K562 (cell line): Measurements from ENCODE around the gene SHISA7. TPM values are rescaled to one million over a fixed set of nuclear protein-coding genes. Genes with fewer than 3 reads are reported as not detected.

Experiments used
- ATAC-seq: fragments of 200-7000 bp; cut with Tn5 transposase; 3 replicates; pipeline ENCODE4 v1.9.1; 2020; ENCODE audit warnings: moderate library complexity
- BruUV-seq: library from RNA; stranded (reverse); fragments of 400-500 nt; replicated peaks from 2 replicates; lab custom pipeline; 2021; lab: Mats Ljungman, UMichigan
- CTCF ChIA-PET: fragments of 300-600 bp; formaldehyde crosslinking; extraction: SDS; loops from one replicate; lab custom pipeline; 2021; ENCODE audit warnings: low intra/inter-chr PET ratio; lab: Yijun Ruan, JAX
- POLR2A ChIA-PET: fragments of 300-600, 350-650 bp; sonication (Branson Sonifier 250); formaldehyde crosslinking; extraction: SDS; loops from one replicate; lab custom pipeline; 2021; ENCODE audit warnings: antibody characterized with exemption, inconsistent platforms; lab: Yijun Ruan, JAX
- DNase-seq, 4 experiments: peaks; one replicate each; pipeline versions ENCODE4 v3.0.0 to v3.0.0-alpha.2; 2011 to 2018; ENCODE audit warnings: low spot score in 3 of 4, mixed read lengths in 3 of 4; ENCODE audit errors: extremely low read depth in 1 of 4
- FAIRE-seq: peaks from 2 replicates; lab custom pipeline; 2011; peaks lifted over from hg19 to GRCh38; lab: Jason Lieb, UNC
- H2AFZ ChIP-seq: 2 replicates; pipeline ENCODE4 v1.6.0; 2011; ENCODE audit warnings: low read depth, low read length, control low read depth, inconsistent platforms
- H3K27ac ChIP-seq: fragments of 200-600 bp; 3 replicates; pipeline ENCODE4 v1.8.0; 2011; ENCODE audit warnings: low read depth, mild to moderate bottlenecking, control low read depth, inconsistent platforms, low read length, moderate library complexity, mixed read lengths; ENCODE audit errors: extremely low read depth
- H3K27me3 ChIP-seq, 2 experiments: fragments of 300-600 bp in 1 of 2; 2 replicates in 1 of 2; 3 replicates in 1 of 2; pipeline versions ENCODE4 v1.6.0 to v1.8.0; 2011; ENCODE audit warnings: inconsistent platforms in 2 of 2, low read length in 2 of 2, mild to moderate bottlenecking in 1 of 2, mixed read lengths in 1 of 2, moderate library complexity in 1 of 2; ENCODE audit not compliant: control insufficient read depth in 2 of 2, insufficient read depth in 2 of 2
- H3K36me3 ChIP-seq: fragments of 300-600 bp; 3 replicates; pipeline ENCODE4 v1.8.0; 2011; ENCODE audit warnings: mild to moderate bottlenecking, low read length, inconsistent platforms; ENCODE audit not compliant: control insufficient read depth, insufficient read depth
- H3K4me1 ChIP-seq, 2 experiments: fragments of 200-600 bp in 1 of 2; replicated peaks in 1 of 2; 2 replicates in 1 of 2; 3 replicates in 1 of 2; pipeline versions ENCODE4 v1.5.1 to v1.8.0; 2011; ENCODE audit warnings: inconsistent platforms in 2 of 2, low read length in 2 of 2, mild to moderate bottlenecking in 1 of 2, mixed read lengths in 1 of 2, moderate library complexity in 1 of 2; ENCODE audit not compliant: control insufficient read depth in 2 of 2, insufficient read depth in 2 of 2
- H3K4me2 ChIP-seq: 2 replicates; pipeline ENCODE4 v1.6.1; 2011; ENCODE audit warnings: low read length, control low read depth, inconsistent platforms, mixed read lengths; ENCODE audit not compliant: insufficient read depth
- H3K4me3 ChIP-seq: fragments of 200-600 bp; sonication (generic), shearing (Covaris generic); 2 replicates; pipeline ENCODE4 v1.5.1; 2016; ENCODE audit warnings: control low read depth, inconsistent platforms
- H3K79me2 ChIP-seq: fragments of 200-600 bp; 3 replicates; pipeline ENCODE4 v1.8.0; 2011; ENCODE audit warnings: low read length, inconsistent platforms; ENCODE audit not compliant: control insufficient read depth, insufficient read depth
- H3K9ac ChIP-seq, 2 experiments: 2 replicates each; pipeline versions ENCODE4 v1.6.0 to v1.6.1; 2011; ENCODE audit warnings: low read depth in 2 of 2, low read length in 2 of 2, control low read depth in 1 of 2, inconsistent platforms in 1 of 2, mild to moderate bottlenecking in 1 of 2, mixed read lengths in 1 of 2; ENCODE audit not compliant: insufficient read depth in 1 of 2
- H3K9me1 ChIP-seq: one replicate; pipeline ENCODE4 v1.6.0; 2011; ENCODE audit warnings: inconsistent platforms, mild to moderate bottlenecking, low read length, moderate library complexity; ENCODE audit not compliant: control insufficient read depth, insufficient read depth
- H3K9me3 ChIP-seq: replicated peaks from 2 replicates; pipeline ENCODE4 v1.5.1; 2011; ENCODE audit warnings: low read depth, low read length, inconsistent platforms; ENCODE audit not compliant: control insufficient read depth, insufficient read depth
- H4K20me1 ChIP-seq: replicated peaks from 2 replicates; pipeline ENCODE4 v1.6.1; 2011; ENCODE audit warnings: low read length, inconsistent platforms, mixed read lengths; ENCODE audit not compliant: control insufficient read depth, insufficient read depth
- GTF2B ChIP-seq: IDR thresholded peaks from 2 replicates; pipeline ENCODE4 v1.6.1; 2011; ENCODE audit not compliant: insufficient read length; ENCODE audit errors: extremely low read depth
- HNRNPH1 ChIP-seq: fragments of 200-400 bp; formaldehyde crosslinking; optimal IDR thresholded peaks from 2 replicates; pipeline ENCODE3; 2017; ENCODE audit warnings: low read depth, mild to moderate bottlenecking, low read length, moderate library complexity
- MEIS2 ChIP-seq: fragments of 450-650 bp; IDR thresholded peaks from 2 replicates; pipeline ENCODE4 v1.6.1; 2014; ENCODE audit warnings: mild to moderate bottlenecking; ENCODE audit not compliant: partially characterized antibody
- NR4A1 ChIP-seq, 2 experiments: fragments of 250-450 bp in 1 of 2; fragments of 450-650 bp in 1 of 2; sonication (Bioruptor Pico) in 1 of 2; IDR thresholded peaks; 2 replicates each; pipeline versions ENCODE4 v1.4.0 to v1.6.1; 2016 to 2020; ENCODE audit warnings: mild to moderate bottlenecking in 2 of 2, missing compliant biosample characterization in 1 of 2, missing genetic modification characterization in 1 of 2, moderate library complexity in 1 of 2
- PHB2 ChIP-seq: fragments of 450-650 bp; IDR thresholded peaks from 2 replicates; pipeline ENCODE4 v1.6.1; 2017; ENCODE audit warnings: low read depth
- ZC3H4 ChIP-seq: sonication (generic); formaldehyde crosslinking; IDR thresholded peaks from 2 replicates; pipeline ENCODE4 v1.9.0; 2021; ENCODE audit warnings: missing genetic modification reagents, borderline replicate concordance
- WGBS: fragments of 100-300 bp; shearing (Covaris generic); methylation state at CpG from one replicate; pipeline ENCODE4 v1.1.6; 2016; ENCODE audit warnings: low coverage, mixed read lengths; ENCODE audit not compliant: insufficient coverage; ENCODE audit errors: missing lambda C conversion rate; 5-methylcytosine and 5-hydroxymethylcytosine counted together
- in situ Hi-C: fragments of 300-500 bp; cut with MboI; formaldehyde crosslinking; loops from 4 replicates; pipeline ENCODE4 v1.15.0; 2018; ENCODE audit warnings: inconsistent platforms, mixed read lengths
- intact Hi-C: fragments of 100-400 bp; cut with micrococcal nuclease; formaldehyde crosslinking; loops from 2 replicates; pipeline ENCODE4 v1.14.2; 2022
- polyA plus RNA-seq, 8 experiments: library from polyadenylated mRNA; depleted of rRNA in 4 of 8; stranded (reverse) in 5 of 8; unstranded in 3 of 8; fragments of >200 nt; fragmentation: Nextera tagmentation in 2 of 8; fragmentation: Illumina TruSeq in 1 of 8; extraction: Ambion mirVana in 2 of 8; extraction: Trizol in 1 of 8; gene quantifications; 2 replicates each; pipeline versions ENCODE4 v1.2.1 to v1.2.3, GENCODE V29; 2011 to 2014; ENCODE audit warnings: inconsistent platforms in 1 of 8, missing spikeins in 1 of 8
- total RNA-seq, 7 experiments: library from RNA; depleted of rRNA in 6 of 7; stranded (reverse); fragments of >200 nt in 6 of 7; fragmentation: Illumina TruSeq in 2 of 7; extraction: Trizol in 2 of 7; gene quantifications; 2 replicates each; pipeline versions ENCODE4 v1.2.1 to v1.2.3, GENCODE V29; 2011 to 2021; ENCODE audit warnings: low replicate concordance in 1 of 7

The SHISA7 gene
- total and polyA plus RNA-seq, 9 of the 15 experiments (the other 6 are each of a cell fraction or from before 2014, with no cell fraction given) = 0.01 to 0.40 (median 0.07) TPM

DNA sequence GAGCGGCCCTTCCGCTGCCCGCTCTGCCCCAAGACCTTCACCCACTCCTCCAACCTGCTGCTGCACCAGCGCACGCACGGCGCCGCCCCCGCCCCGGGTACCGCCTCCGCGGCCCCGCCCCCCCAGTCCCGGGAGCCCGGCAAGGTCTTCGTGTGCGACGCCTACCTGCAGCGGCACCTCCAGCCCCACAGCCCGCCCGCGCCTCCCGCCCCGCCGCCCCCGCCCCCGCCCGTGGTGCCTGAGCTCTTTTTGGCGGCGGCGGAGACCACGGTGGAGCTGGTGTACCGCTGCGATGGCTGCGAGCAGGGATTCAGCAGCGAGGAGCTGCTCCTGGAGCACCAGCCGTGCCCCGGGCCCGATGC, 38.7 kb upstream of the SHISA7 start:
- Histone ChIP-seq H3K79me2 (peaks cover 31% of the 10 kb centered on the region), H3K9ac (no peak overlapping the region), H3K36me3 (peaks cover 32% of the 10 kb centered on the region), H4K20me1 (no peaks in the 10 kb centered on the region), H3K4me3 (no peak overlapping the region), H3K9me1 (no peaks in the 10 kb centered on the region), H3K27ac (no peak overlapping the region), H3K4me1 (peaks cover 20 to 64% of the 10 kb centered on the region in 2 experiments), H3K9me3 (no peaks in the 10 kb centered on the region), H3K27me3 (no peaks in the 10 kb centered on the region), H2AFZ (no peak overlapping the region), H3K4me2 (no peak overlapping the region)
- WGBS = no CpG with 5 or more reads among the region's 40 CpGs
- intact Hi-C loops = no loop called here
- CTCF ChIA-PET = no interaction called here
- POLR2A ChIA-PET = no interaction called here
- FAIRE-seq = no peak
- TF ChIP-seq MEIS2 (no peak), PHB2 (no peak), HNRNPH1 (no peak), NR4A1 (CRISPR knock-in tag; IDR thresholded peaks at IDR 0.05) (no peak), NR4A1 (tag; IDR thresholded peaks at IDR 0.05) (no peak), GTF2B (no peak), ZC3H4 (CRISPR knock-in tag) (no peak)
- no peak for ATAC-seq
- no TSS peak for BruUV-seq
- no peak for DNase-seq
- in situ Hi-C loops = no loop called here
